NT2/D1 (cell line): ENCODE results near the gene ECSCR.
"Not testable (repeated sequence)": the region's sequence is repeated elsewhere in the genome, so short reads cannot be mapped to it uniquely, and the experiment has no call there.

Experiments used
- DNase-seq: peaks from one replicate; pipeline ENCODE4 v3.0.0-alpha.2; 2011; ENCODE audit warnings: low read depth, low spot score
- H3K27me3 ChIP-seq: 2 replicates; pipeline ENCODE4 v1.6.0; 2011; ENCODE audit warnings: mild to moderate bottlenecking; ENCODE audit not compliant: insufficient read length, insufficient read depth
- H3K36me3 ChIP-seq: 2 replicates; pipeline ENCODE4 v1.6.1; 2011; ENCODE audit warnings: mild to moderate bottlenecking, low read length, mixed read lengths; ENCODE audit not compliant: insufficient read depth, insufficient read length
- H3K4me1 ChIP-seq: 2 replicates; pipeline ENCODE4 v1.5.1; 2011; ENCODE audit not compliant: insufficient read depth, insufficient read length
- H3K4me3 ChIP-seq: 2 replicates; pipeline ENCODE4 v1.5.1; 2011; ENCODE audit warnings: low read depth; ENCODE audit not compliant: insufficient read length
- H3K9ac ChIP-seq: 2 replicates; pipeline ENCODE4 v1.6.0; 2011; ENCODE audit warnings: low read depth; ENCODE audit not compliant: insufficient read length
- H3K9me3 ChIP-seq: 2 replicates; pipeline ENCODE4 v1.5.1; 2011; ENCODE audit warnings: mild to moderate bottlenecking, low read length; ENCODE audit not compliant: insufficient read depth
- SUZ12 ChIP-seq: IDR thresholded peaks from 2 replicates; pipeline ENCODE4 v1.6.1; 2011; ENCODE audit not compliant: insufficient read length, insufficient read depth; ENCODE audit errors: extremely low read depth
- YY1 ChIP-seq: IDR thresholded peaks from 2 replicates; pipeline ENCODE4 v1.6.1; 2011; ENCODE audit not compliant: insufficient read length, insufficient read depth
- ZNF274 ChIP-seq: IDR thresholded peaks from 2 replicates; pipeline ENCODE4 v1.6.1; 2011; ENCODE audit warnings: mild to moderate bottlenecking, low read depth, low read length

ECSCR gene

DNA sequence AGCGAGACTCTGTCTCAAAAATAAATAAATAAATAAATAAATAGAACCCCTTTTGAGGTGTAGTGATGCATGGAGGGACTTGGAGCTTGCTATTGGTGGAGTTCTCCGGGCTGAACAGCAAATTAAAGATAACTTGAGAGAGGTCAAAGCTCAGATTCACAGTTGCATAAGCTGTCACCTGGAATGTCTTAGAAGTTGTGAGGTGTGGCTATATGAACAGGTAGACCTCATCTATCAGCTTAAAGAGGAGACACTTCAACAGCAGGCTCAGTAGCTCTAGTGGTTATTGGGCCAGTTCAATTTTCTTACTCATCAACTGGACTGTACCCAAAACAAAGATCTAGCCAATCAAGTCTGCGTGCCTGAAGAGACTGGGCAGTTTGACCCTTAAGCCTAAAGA is 31.7 kb upstream of the ECSCR start:
- DNase-seq: no peak
- no peaks in the 10 kb centered on the region for H3K9me3 ChIP-seq
- no peaks in the 10 kb centered on the region for H3K4me1 ChIP-seq
- no peak overlapping the region for H3K9ac ChIP-seq
- no peak for TF ChIP-seq ZNF274
- no peak for TF ChIP-seq YY1
- no peak for TF ChIP-seq SUZ12
- no peaks in the 10 kb centered on the region for H3K27me3 ChIP-seq
- no peak overlapping the region for H3K4me3 ChIP-seq
- no peaks in the 10 kb centered on the region for H3K36me3 ChIP-seq

DNA sequence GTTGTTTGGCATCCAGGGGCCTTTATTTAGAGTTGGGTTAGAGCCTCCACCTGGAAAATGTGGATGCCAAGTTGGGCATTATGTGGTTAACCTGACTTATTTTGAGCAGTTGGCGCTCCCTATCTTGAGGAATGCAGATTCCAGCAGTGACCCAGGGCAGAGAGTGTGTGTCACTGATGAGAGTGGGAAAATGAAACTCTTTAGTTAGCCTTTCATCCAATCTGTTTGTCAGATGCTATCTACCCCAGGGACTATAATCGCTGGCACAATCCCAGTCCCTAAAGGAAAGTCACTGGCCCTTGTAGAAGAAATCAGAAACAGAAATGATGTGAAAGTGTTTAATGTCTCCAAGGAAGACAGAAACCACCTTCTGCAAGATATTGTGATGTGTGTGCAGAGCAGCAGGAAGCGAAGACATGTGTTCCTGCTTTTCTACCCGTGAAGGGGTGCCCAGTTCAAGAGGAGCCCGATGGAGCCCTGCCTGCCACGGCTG is 30.2 kb upstream of the ECSCR start:
- no peaks in the 10 kb centered on the region for H3K4me1 ChIP-seq
- H3K9ac ChIP-seq: no peak overlapping the region
- TF ChIP-seq YY1: no peak
- H3K36me3 ChIP-seq: no peaks in the 10 kb centered on the region
- no peaks in the 10 kb centered on the region for H3K9me3 ChIP-seq
- DNase-seq: no peak
- H3K4me3 ChIP-seq: no peak overlapping the region
- H3K27me3 ChIP-seq: no peaks in the 10 kb centered on the region

DNA sequence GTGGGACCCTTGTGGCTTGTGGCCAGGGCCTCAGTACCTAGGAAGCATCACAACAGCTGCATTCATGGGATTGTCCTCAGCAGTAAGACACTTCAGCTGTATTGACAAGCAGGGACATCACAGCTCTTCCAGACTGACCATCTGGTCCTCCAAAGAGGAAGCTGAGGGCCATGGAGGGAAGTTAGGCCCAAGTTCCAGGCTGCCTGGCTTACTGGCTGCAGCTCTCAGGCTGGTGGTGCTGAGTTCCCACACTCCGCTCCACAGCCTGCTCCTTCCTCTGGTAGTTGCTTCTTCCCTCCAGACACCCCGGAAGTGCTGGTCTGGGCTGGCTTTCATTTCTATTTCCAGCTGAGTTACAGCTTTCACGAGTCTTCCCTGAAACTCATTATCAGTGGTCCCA is 25.7 kb upstream of the ECSCR start:
- no peaks in the 10 kb centered on the region for H3K27me3 ChIP-seq
- H3K4me3 ChIP-seq: no peak overlapping the region
- DNase-seq: no peak
- no peaks in the 10 kb centered on the region for H3K36me3 ChIP-seq
- H3K4me1 ChIP-seq: peaks cover 8% of the 10 kb centered on the region
- H3K9me3 ChIP-seq: no peaks in the 10 kb centered on the region
- TF ChIP-seq ZNF274 (no peak), YY1 (no peak), SUZ12 (no peak)
- H3K9ac ChIP-seq: no peak overlapping the region

DNA sequence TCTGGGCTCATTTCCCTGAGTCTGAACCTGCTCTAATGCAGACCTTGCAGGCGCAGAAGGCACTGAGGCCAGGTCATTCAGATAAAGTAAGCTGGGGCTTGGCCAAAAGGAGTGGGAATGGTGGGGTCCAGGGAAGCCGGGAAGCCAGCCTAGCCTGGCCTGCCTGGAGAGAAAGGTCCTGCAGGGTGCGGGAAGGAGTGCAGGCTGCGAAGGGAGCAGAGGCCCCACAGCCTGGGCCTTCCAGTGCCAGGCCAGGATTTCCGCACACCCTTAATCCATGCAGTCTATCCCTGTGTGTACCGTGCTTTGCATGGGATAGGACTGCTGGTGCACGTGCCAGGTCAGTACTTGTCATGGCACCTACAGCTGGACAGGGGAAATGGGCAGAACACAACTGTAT is 23.7 kb upstream of the ECSCR start:
- peak overlapping the region; percentile 42 for H3K9ac ChIP-seq
- no peaks in the 10 kb centered on the region for H3K27me3 ChIP-seq
- no peak overlapping the region for H3K4me3 ChIP-seq
- no peaks in the 10 kb centered on the region for H3K36me3 ChIP-seq
- no peak for DNase-seq
- no peak for TF ChIP-seq YY1
- no peaks in the 10 kb centered on the region for H3K9me3 ChIP-seq
- peaks cover 8% of the 10 kb centered on the region for H3K4me1 ChIP-seq

GRCh38 chr5:139482890-139483208 is 20.3 kb upstream of the ECSCR start:
- not testable (repeated sequence) for H3K36me3 ChIP-seq, DNase-seq, H3K4me3 ChIP-seq, H3K9ac ChIP-seq, H3K9me3 ChIP-seq, H3K27me3 ChIP-seq, H3K4me1 ChIP-seq

- Histone ChIP-seq H3K9me3 (no peaks in the 10 kb centered on the region), H3K4me1 (peaks cover 8% of the 10 kb centered on the region), H3K4me3 (no peak within 1 kb of the TSS), H3K9ac (peak within 1 kb of the TSS; percentile 10), H3K27me3 (no peaks in the 10 kb centered on the region), H3K36me3 (no peaks in the 10 kb centered on the region)
- DNase-seq: no peak
- TF ChIP-seq YY1: no peak
Observed at GRCh38 chr5:139482050-139482889, 19.7 kb upstream of the ECSCR start, which contains the start of gene STING1. TSS of gene STING1 (minus strand) at chr5:139482758. CDS start at chr5:139481704, 1,054 bp downstream.

DNA sequence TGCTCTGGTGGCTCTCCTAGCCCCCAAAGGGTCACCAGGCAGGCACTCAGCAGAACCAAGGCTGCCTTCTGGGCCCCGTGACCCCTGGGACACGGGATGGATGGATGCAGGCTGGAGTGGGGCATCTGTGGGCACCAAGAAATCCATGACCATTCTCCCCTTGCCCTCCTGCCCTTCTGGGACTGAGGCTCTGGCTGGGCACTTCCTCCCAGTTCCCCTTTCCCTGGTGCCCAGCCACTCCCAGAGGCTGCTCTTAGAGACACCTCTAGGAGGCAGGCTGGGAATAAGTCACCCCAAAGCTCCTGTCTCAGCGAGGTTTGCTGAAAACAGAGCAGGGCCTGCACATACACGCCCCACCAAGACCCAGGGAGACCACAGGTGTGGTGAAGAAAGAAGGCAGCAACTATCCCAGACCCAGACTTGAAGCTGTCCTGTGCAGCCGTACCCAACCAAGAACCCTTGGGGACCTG is 19.1 kb upstream of the ECSCR start:
- H3K4me1 ChIP-seq: peaks cover 8% of the 10 kb centered on the region
- no peaks in the 10 kb centered on the region for H3K36me3 ChIP-seq
- H3K9ac ChIP-seq: no peak overlapping the region
- H3K4me3 ChIP-seq: no peak overlapping the region
- H3K27me3 ChIP-seq: no peaks in the 10 kb centered on the region
- TF ChIP-seq SUZ12: no peak
- TF ChIP-seq ZNF274: no peak
- no peak for TF ChIP-seq YY1
- H3K9me3 ChIP-seq: no peaks in the 10 kb centered on the region
- no peak for DNase-seq

GRCh38 chr5:139481122-139481533 is 18.6 kb upstream of the ECSCR start:
- no peak overlapping the region for H3K4me3 ChIP-seq

DNA sequence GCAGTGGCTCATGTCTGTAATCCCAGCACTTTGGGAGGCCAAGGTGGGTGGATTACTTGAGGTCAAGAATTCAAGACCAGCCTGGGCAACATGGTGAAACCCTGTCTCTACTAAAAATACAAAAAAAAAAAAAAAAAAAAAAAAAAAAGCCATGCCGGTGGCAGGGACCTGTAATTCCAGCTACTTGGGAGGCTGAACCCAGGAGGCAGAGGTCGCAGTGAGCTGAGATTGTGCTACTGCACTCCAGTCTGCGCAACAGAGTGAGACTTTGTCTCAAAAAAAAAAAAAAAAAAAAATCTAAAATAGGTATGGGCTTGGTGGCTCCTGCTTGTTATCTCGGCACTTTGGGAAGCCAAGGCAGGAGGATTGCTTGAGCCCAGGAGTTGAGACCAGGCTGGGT is 17.2 kb upstream of the ECSCR start:
- not testable (repeated sequence) for H3K27me3 ChIP-seq, H3K9ac ChIP-seq, H3K36me3 ChIP-seq, H3K9me3 ChIP-seq, H3K4me1 ChIP-seq, DNase-seq, H3K4me3 ChIP-seq

More at GRCh38 chr5:139481122-139481533, 18.6 kb upstream of the ECSCR start:
- H3K9me3 ChIP-seq: no peaks in the 10 kb centered on the region
- no peak for DNase-seq
- no peaks in the 10 kb centered on the region for H3K36me3 ChIP-seq
- TF ChIP-seq YY1: no peak
- no peak for TF ChIP-seq SUZ12
- no peak for TF ChIP-seq ZNF274
- H3K4me1 ChIP-seq: peaks cover 5% of the 10 kb centered on the region
- no peaks in the 10 kb centered on the region for H3K27me3 ChIP-seq
- H3K9ac ChIP-seq: no peak overlapping the region

DNA sequence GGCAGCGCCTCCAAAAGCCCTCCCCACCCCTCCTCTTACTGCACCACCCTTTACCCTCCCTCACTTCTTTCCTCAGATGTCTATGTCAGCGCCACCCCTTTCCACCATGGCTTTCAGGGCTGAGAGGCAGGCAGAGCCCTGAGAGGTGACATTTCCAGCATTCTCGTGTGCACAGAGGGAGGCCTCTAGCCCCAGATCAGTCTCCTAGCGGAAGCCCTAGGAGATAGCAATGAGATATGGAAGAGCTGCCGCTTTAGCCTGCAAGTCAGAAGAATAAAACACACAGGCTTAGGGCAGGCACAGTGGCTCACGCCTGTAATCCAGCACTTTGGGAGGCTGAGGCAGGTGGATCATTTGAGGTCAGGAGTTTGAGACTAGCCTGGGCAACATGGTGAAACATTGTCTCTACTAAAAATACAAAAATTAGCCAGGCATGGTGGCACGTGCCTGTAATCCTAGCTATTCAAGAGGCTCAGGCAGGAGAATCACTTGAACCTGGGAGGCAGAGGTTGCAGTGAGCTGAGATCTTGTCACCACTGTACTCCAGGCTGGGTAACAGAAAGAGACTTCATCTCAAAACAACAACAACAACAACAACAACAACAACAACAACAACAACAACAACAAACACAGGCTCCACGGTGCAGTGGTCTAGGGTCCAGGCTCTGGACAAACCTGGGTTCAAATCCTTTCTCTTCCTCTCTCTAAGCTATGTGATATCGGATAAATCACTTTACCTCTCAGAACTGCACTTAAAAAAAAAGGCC is 16.3 kb upstream of the ECSCR start:
- not testable (repeated sequence) for H3K9me3 ChIP-seq, H3K9ac ChIP-seq, H3K4me3 ChIP-seq, H3K27me3 ChIP-seq, H3K36me3 ChIP-seq, DNase-seq, H3K4me1 ChIP-seq
